ENCODE data around the gene ASTL. TPM values are rescaled to one million over a fixed set of nuclear protein-coding genes. Genes with fewer than 3 reads are reported as not detected.

The ASTL gene
- polyA plus RNA-seq, 1 donor from 2014 or later = not detected

DNA sequence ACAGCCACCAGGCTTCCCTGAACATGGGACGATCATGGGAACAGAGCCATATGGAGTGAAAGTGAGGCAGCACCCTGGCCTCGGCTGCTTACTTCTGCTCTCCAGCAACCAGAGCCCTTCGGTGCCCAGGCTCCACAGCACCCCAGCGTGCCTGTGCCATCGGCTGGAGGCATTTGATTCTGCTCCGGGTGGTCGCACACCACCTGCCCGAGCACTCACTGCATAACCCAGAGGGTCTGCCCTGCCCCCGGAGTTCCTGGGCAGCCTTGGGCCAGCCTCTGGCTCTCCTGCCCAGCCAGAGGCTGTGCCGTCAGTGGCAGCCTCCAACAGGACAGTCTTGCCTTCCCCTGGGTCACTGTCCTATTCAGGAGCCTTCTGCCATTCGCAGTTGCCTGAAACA is 3.9 kb downstream of the ASTL start:
- H3K9me3 Mint-ChIP-seq = no peaks in the 10 kb centered on the region
- no peaks in the 10 kb centered on the region for H3K4me1 Mint-ChIP-seq
- H3K27me3 Mint-ChIP-seq = no peaks in the 10 kb centered on the region
- H3K36me3 Mint-ChIP-seq = no peaks in the 10 kb centered on the region
- H3K4me3 Mint-ChIP-seq = no peak overlapping the region
- no peak overlapping the region for H3K27ac Mint-ChIP-seq

DNA sequence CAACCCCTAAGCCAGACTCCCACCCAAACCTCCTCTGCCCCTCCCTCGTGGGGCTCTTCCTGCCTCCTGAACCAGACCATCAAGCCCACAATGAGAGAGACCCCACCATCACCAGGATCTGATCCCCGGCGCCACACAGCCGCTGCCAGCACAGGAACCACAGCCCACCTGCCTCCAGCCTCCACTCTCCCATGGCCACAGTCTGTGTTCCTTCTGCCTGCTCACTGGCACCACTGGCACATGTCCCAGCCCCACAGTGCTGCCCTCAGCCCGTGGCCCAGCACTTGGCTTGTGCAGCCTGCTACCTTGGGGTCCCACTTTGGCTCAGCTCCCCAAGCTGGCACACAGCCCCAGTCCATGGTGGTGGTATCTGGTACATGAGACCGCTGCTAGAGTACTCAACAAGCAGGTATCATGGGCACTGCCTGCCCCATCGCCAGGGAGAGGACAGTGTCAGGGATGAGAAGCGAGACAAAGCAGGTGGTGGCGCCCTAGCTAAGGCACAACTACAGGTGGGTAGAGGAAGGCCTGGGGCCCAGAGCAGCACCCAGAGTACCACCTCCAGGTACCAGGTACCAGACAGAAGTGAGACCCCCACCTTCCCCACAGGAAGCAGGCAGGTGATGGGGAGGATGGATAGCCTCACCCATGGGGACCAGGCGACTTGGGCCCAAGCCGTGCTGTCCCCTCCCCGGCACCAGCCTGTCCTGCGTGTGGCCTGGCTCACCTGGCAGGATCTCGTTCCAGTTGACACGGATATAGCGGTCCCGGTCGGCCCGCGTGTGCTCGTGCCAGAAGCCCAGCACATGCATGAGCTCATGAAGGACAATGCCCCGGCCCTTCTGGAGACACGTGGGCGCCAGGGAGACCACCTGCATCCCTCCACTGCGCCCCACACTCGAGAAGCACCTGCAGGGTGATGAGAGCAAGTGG is 6.2 kb downstream of the ASTL start:
- H3K4me1 Mint-ChIP-seq = no peaks in the 10 kb centered on the region
- H3K27ac Mint-ChIP-seq = peak overlapping the region in 2 of 3 donors; percentile 40 to 64
- H3K9me3 Mint-ChIP-seq = no peaks in the 10 kb centered on the region
- H3K27me3 Mint-ChIP-seq = no peaks in the 10 kb centered on the region
- H3K4me3 Mint-ChIP-seq = no peak overlapping the region
- H3K36me3 Mint-ChIP-seq = no peaks in the 10 kb centered on the region

DNA sequence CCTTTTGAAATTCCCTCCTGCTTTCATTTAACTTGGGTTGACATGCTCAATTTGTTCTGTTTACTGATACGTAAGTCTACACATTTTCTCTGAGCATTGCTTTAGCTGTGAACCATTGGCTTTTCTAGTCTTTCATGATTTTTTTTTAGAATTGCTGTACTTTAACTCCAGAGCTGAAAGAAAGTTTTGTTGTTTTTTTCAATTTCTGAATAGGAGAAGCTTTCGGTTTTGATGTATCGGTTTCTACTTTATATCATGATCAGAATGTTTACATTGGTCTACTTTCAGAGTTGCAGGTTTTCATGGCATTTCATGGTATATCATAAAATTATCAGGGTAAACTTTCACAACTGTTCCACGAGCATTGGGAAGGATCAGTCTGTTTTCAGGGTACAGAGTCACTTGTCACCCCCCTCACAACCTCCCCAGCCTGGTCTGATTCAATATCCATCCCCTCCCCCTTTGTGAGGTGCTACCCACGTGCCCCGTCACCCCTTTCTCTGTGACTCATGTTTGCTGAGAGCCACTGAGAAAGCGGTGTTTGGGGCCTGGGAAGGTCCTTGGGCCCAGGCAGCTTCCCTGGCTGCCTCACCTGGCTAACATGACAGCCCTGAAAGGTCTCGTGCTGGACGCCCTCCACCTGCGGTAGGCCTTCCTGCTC is 7.0 kb downstream of the ASTL start:
- Mint-ChIP-seq H3K27me3 (no peaks in the 10 kb centered on the region), H3K9me3 (no peaks in the 10 kb centered on the region), H3K36me3 (no peaks in the 10 kb centered on the region), H3K4me3 (no peak overlapping the region), H3K4me1 (no peaks in the 10 kb centered on the region), H3K27ac (peak overlapping the region in 1 of 3 donors; percentile 64)

DNA sequence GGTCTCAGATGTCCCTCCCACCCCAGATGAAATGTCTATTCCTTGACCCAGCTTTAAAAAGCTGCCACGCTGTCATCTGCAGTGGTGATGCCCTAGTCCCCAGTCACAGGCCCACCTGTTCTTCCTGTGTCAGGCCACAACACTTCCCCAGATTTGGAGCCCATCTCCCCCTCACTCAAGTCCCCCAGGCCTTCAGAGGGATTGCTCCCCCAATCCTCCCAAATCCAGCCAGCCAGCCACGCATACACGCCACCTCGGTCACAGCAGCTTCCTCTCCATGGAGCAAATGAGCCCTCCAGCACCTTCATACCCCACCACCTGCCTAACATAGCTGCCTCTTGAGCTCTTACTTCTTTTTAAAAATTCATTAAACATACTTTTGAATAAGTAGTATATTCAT is 7.8 kb downstream of the ASTL start:
- no peaks in the 10 kb centered on the region for H3K9me3 Mint-ChIP-seq
- H3K4me3 Mint-ChIP-seq = peak overlapping the region in 1 of 4 donors; percentile 29
- no peaks in the 10 kb centered on the region for H3K36me3 Mint-ChIP-seq
- no peaks in the 10 kb centered on the region for H3K27me3 Mint-ChIP-seq
- no peaks in the 10 kb centered on the region for H3K4me1 Mint-ChIP-seq
- no peak overlapping the region for H3K27ac Mint-ChIP-seq

DNA sequence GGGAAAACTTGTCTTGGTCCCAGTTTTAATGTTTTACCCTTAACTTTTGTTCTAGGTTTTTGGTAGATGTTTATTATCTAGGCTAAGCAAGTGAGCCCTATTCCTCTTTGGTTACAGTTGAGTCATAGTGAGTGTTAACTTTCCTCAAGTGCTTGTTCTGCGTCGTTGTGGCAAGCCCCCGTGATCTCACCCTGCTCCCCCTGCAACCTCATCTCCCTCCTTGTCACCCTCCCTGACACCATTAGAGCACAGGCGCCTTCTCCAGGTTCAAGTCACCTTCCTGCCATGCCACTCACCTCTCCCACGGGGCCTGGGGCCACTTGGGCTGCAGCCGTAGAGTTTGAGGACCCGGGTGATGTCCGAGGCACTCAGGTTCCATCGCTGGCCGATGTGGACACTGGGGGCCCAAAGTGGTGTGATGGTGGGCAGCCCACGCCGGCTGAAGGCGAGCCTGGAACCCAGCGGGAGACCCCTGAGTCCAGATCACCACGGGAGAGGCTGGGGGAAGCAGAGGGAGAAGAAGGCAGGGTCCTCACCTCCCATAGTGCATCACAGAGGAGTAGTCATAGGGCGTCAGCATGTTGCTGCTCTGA is 8.7 kb downstream of the ASTL start:
- Mint-ChIP-seq H3K4me3 (no peak overlapping the region), H3K27ac (no peak overlapping the region), H3K4me1 (no peaks in the 10 kb centered on the region), H3K36me3 (peaks cover 2% of the 10 kb centered on the region), H3K9me3 (no peaks in the 10 kb centered on the region), H3K27me3 (no peaks in the 10 kb centered on the region)

DNA sequence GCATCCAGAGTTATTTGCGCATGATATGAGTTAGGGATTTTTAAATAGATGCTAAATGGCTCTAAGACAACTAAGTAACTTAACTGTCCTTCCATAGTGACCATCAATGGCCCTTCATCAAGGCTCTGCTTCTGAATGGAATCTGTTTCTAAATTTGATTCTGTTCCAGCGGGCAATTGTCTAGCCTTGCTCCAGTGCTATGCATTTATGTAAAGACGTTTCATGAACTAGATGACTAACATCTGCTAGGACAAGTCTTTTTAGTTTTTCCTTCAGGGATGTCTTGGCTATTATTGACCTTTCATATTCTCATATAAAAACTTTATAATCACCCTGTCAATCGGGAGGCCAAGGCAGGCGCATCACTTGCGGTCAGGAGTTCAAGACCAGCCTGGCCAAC is 9.8 kb downstream of the ASTL start:
- Mint-ChIP-seq H3K27me3 (peaks cover 2% of the 10 kb centered on the region), H3K9me3 (no peaks in the 10 kb centered on the region), H3K36me3 (peaks cover 2% of the 10 kb centered on the region), H3K27ac (no peak overlapping the region), H3K4me3 (no peak overlapping the region), H3K4me1 (no peaks in the 10 kb centered on the region)

DNA sequence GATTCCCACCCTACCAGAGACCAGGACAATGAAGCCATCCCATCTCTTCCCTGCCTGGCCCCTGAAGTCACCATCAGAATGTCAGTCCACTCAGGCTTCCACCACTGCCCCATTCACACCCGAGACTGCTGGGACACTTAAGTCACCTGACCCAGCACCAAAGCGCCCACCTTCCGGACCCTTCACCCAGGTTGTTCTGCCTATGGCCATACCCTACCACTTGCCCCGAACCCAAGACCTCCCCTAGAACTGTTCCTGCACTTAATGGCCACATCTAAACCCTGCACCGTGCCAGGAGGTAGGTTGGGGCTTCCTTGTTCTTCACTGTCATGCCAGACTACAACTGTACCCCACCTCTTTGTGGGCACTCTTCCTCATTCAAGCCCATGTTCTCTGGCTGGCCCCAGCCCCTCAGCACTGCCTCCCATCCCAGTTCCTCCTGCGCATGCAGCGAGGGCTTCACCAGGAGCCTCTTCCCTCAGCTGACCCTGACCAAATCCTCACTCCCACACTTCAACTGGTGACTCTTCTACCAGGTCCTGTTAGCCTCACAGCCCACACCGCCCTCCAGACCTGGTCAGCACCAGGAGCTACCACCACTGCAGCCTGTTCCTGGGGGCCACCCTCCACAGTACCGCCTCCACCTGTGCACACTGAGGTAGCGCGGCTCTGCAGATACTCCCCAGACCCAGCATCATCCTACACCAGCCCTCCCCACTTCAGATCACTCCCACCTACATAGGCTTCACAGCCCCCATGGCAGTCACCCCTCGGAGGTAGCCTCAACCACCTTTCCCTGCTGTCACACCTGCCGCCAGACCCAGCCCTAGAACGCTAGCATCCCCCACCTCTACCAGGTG is 13.7 kb downstream of the ASTL start:
- Mint-ChIP-seq H3K36me3 (peaks cover 4% of the 10 kb centered on the region), H3K27me3 (peaks cover 21% of the 10 kb centered on the region), H3K27ac (no peak overlapping the region), H3K4me3 (no peak overlapping the region), H3K4me1 (peaks cover 0 to 10% (median 5%) of the 10 kb centered on the region in 3 donors), H3K9me3 (no peaks in the 10 kb centered on the region)

DNA sequence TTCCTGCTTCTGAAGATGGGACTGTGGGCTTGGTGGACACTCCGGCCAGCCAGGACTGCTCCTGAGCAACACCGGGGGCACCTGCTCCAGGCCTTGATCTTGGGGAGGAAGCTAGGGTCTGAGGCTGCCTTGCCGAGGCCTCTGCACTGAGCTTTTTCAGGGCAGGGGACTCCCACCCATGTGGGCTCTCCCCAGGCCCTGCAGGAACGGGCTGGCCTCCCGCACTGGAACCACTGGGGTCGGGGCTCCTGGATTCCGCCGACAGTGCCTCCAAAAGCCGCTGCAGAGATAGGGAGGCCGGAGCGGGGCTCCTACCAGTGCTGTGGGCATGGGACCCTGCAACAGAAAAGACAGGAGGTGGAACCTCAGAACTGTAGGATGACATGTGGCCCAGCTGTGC is 14.4 kb downstream of the ASTL start:
- Mint-ChIP-seq H3K9me3 (no peaks in the 10 kb centered on the region), H3K27ac (no peak overlapping the region), H3K27me3 (peaks cover 24% of the 10 kb centered on the region), H3K36me3 (peaks cover 4% of the 10 kb centered on the region), H3K4me3 (no peak overlapping the region), H3K4me1 (peaks cover 0 to 10% (median 5%) of the 10 kb centered on the region in 3 donors)

DNA sequence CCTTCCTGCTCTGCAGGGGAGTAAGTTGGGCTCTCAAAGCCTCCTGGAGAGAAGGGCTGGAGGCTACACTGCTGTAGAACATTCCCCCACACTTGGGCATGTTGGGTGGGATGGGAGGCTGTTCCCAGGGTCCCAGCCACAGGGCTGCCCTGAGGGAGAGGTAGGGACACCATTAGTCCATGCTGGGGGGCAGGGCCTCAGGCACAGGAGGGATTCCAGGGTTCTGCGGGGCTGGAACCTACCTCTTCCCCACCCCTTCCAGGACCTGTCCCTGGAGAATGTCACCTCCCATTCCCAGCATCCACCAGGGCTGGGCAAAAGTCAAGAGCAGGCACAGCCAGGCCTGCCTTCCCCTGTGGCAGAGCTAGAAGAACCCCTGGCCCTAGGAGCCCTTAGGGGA is 15.0 kb downstream of the ASTL start:
- no peak overlapping the region for H3K4me3 Mint-ChIP-seq
- H3K9me3 Mint-ChIP-seq = no peaks in the 10 kb centered on the region
- peaks cover 0 to 10% (median 5%) of the 10 kb centered on the region in 3 donors for H3K4me1 Mint-ChIP-seq
- peaks cover 25% of the 10 kb centered on the region for H3K27me3 Mint-ChIP-seq
- H3K36me3 Mint-ChIP-seq = peaks cover 4% of the 10 kb centered on the region
- H3K27ac Mint-ChIP-seq = peak overlapping the region in 1 of 3 donors; percentile 27

DNA sequence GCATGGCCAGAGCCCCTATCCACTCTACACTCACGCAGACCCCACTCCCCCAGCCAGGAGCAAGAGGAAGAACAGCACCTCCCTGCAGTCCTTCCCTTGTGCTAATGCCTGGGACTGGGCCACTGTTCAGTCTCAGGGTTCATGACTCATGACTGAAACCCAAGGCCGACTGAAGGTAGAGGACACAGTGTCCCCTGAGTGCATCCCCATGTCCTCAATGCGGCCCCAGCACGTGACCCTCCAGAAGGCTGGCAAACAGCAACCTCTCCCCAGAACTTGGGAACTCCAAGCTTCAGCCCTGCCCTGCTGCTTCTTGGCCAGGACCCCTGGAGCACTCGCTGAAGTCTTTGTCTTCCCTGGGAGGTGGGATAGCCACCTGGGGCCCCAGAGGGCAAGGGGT is 15.9 kb downstream of the ASTL start:
- Mint-ChIP-seq H3K27me3 (peaks cover 25% of the 10 kb centered on the region), H3K27ac (no peak overlapping the region), H3K9me3 (no peaks in the 10 kb centered on the region), H3K4me3 (no peak overlapping the region), H3K36me3 (peaks cover 4% of the 10 kb centered on the region), H3K4me1 (peaks cover 4 to 14% (median 9%) of the 10 kb centered on the region in 3 donors)

DNA sequence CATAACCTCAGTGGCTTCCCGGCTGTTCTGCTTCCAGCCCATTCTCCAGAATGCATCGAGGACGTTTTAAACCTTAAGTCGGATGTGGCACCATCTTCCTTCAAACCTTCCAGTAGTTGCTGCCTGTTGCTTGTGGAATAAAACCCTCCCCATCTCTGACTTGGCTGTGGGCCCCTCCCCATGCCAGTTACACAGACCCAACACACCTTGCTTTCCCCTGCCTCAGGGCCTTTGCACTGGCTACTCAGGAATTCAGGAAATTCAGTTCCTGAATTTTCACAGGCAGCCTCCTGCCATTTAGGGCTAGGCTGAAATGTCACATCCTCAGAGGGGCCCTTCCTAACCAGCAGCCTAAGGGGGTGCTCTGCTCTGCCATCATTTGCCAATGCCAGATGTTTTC is 16.9 kb downstream of the ASTL start:
- H3K36me3 Mint-ChIP-seq = peaks cover 4% of the 10 kb centered on the region
- peak overlapping the region in 2 of 3 donors; percentile 28 to 39 for H3K27ac Mint-ChIP-seq
- peaks cover 25% of the 10 kb centered on the region for H3K27me3 Mint-ChIP-seq
- H3K4me3 Mint-ChIP-seq = no peak overlapping the region
- peaks cover 4 to 14% (median 9%) of the 10 kb centered on the region in 3 donors for H3K4me1 Mint-ChIP-seq
- no peaks in the 10 kb centered on the region for H3K9me3 Mint-ChIP-seq

DNA sequence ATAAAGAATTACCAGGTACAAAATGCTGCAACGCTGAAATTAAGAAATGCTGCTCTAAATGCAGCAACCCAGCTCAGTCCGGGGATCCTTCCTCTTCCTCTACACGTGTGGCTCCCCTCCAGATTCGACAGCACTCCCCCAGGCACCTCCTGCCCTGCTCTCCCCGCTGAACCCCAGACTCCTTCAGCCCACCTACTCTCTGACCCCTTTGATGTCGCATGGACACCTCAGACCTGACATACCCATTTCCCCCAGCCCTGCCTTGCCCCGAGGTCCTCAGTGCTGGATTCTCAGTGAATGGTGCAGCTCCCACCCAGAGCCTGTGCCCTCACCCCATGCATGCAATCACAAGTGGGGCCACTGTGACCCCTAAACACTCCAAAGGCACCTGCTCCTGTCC is 17.3 kb downstream of the ASTL start:
- peaks cover 4 to 14% (median 9%) of the 10 kb centered on the region in 3 donors for H3K4me1 Mint-ChIP-seq
- H3K27ac Mint-ChIP-seq = peak overlapping the region in 1 of 3 donors; percentile 28
- peak overlapping the region in 2 of 4 donors; percentile 75 to 78 for H3K4me3 Mint-ChIP-seq
- H3K27me3 Mint-ChIP-seq = peaks cover 25% of the 10 kb centered on the region
- H3K9me3 Mint-ChIP-seq = no peaks in the 10 kb centered on the region
- H3K36me3 Mint-ChIP-seq = peaks cover 4% of the 10 kb centered on the region

DNA sequence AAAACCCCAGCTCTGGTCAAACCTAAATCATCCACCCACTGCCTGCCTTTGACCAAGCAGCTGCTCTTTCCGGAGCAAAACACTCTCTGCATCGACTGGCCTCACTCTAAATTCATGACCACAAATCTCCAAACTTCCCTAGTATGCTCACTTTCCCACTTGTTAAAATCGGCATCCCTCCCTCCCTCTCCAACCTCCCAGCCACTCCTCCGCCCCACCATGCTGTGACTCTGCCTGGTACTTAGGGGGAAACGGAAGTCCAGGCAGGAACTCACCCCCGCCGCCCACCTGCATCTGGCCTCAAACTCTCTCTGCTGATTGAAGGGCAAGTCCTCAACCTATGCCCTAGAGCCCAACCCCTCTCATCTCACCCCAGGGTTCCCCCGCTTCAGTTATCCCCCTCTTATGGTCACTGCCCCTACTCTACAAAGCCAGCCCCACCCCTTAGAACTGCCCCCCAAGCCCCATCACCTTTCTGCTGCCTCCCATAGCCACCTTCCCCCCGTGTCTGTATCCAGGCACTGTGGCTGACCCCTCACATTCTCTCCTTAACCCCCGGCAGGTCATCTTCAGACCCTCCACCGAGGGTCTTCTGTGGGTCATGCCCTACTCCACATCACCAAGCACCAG is 18.1 kb downstream of the ASTL start:
- Mint-ChIP-seq H3K9me3 (no peaks in the 10 kb centered on the region), H3K36me3 (peaks cover 4% of the 10 kb centered on the region), H3K4me3 (peak overlapping the region in 1 of 4 donors; percentile 8), H3K27me3 (peaks cover 30% of the 10 kb centered on the region), H3K27ac (no peak overlapping the region), H3K4me1 (peaks cover 4 to 14% (median 9%) of the 10 kb centered on the region in 3 donors)

DNA sequence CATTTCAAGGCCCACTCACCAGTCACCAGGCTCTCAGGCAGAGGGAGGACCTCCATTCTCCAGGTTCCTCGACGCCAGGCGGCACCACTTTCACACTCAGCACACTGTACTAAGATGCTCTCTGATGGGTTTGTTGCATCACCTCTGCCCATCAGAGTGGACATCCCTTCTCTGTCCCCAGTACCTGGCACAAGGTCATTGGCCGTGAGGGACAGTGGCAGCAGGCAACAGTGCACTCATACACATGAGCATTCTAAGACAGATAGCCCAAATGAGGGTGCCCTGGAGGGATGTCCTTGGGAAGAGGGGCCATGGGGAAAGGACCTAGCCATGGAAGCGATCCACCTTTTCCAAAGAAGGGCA is 18.9 kb downstream of the ASTL start:
- H3K9me3 Mint-ChIP-seq = no peaks in the 10 kb centered on the region
- peaks cover 27% of the 10 kb centered on the region for H3K27me3 Mint-ChIP-seq
- H3K4me3 Mint-ChIP-seq = peak overlapping the region in 2 of 4 donors; percentile 67 to 73
- H3K36me3 Mint-ChIP-seq = peaks cover 2% of the 10 kb centered on the region
- H3K27ac Mint-ChIP-seq = no peak overlapping the region
- peaks cover 4 to 14% (median 9%) of the 10 kb centered on the region in 3 donors for H3K4me1 Mint-ChIP-seq

All from IgD-negative memory B cell (primary cell).